HG03469 (cell line): Measurements from ENCODE around the gene SSX3.
"Not testable (repeated sequence)": the region's sequence is repeated elsewhere in the genome, so short reads cannot be mapped to it uniquely, and the experiment has no call there.

Experiments
- ATAC-seq: cut with Tn5 transposase; IDR thresholded peaks from one replicate; pipeline ENCODE4 v1.9.1; 2021; ENCODE audit warnings: mild to moderate bottlenecking, moderate library complexity, moderate number of reproducible peaks; ENCODE audit not compliant: unreplicated experiment

Gene SSX3

GRCh38 chrX:48356315-48357094 is at the start of gene SSX3:
Gene SSX3, minus strand, starts transcription at chrX:48356703. Its CDS starts 1,454 bp downstream, at chrX:48355249.
- ATAC-seq, result not testable (repeated sequence)

- not testable (repeated sequence) for ATAC-seq
Observed at GRCh38 chrX:48397825-48398224, 41.3 kb upstream of the SSX3 start.

GRCh38 chrX:48396931-48397330 is 40.4 kb upstream of the SSX3 start:
- ATAC-seq, result not testable (repeated sequence)

- not testable (repeated sequence) for ATAC-seq
Observed at GRCh38 chrX:48383239-48383638, 26.7 kb upstream of the SSX3 start, which contains the start of gene SSX4. Gene SSX4, plus strand, starts transcription at chrX:48383539. Its CDS starts 515 bp downstream, at chrX:48384054.

GRCh38 chrX:48370408-48370807 is 13.9 kb upstream of the SSX3 start:
- ATAC-seq, result not testable (repeated sequence)

- ATAC-seq, result not testable (repeated sequence)
Observed at GRCh38 chrX:48367717-48368408, 11.4 kb upstream of the SSX3 start.

GRCh38 chrX:48359281-48359680 is 2.8 kb upstream of the SSX3 start:
- ATAC-seq, result not testable (repeated sequence)

GRCh38 chrX:48357681-48358080 is 1.2 kb upstream of the SSX3 start:
- ATAC-seq, result no peak

GRCh38 chrX:48346059-48346458 is 10.4 kb downstream of the SSX3 start:
- not testable (repeated sequence) for ATAC-seq

- ATAC-seq, result not testable (repeated sequence)
Observed at GRCh38 chrX:48313996-48314395, 42.5 kb downstream of the SSX3 start.

- no peak for ATAC-seq
Observed at GRCh38 chrX:48306175-48306574, 50.3 kb downstream of the SSX3 start.
